Measurements from ENCODE around the gene NCOR2.

The NCOR2 gene

DNA sequence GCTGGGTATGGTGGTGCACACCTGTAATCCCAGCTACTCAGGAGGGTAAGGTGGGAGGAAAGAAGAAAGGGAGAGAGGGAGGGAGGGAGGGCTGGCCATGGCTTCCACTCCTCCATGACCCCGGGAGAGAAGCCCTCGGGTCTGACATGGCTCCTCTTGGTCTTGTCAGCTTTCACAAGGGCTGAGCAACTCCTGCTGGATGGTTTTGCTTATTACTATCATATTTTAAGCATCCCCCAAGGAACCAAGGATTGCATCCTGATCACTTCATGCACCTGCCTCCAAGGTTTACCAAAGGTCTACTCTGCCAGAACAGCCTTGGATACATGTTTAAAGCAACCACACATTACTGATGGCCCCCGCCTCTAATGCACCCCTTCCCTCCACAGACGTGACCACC lies 28.0 kb upstream of the NCOR2 start:
- H3K27me3 ChIP-seq: peaks cover 26% of the 10 kb centered on the region
- H3K4me1 ChIP-seq (ENCODE audit: control insufficient read depth in 1 of 2, insufficient read depth in 1 of 2, low read depth in 1 of 2, low read length in 1 of 2): peaks cover 0 to 5% of the 10 kb centered on the region in 2 experiments
- no peaks in the 10 kb centered on the region for H3K36me3 ChIP-seq
- TF ChIP-seq, protein P1, sequence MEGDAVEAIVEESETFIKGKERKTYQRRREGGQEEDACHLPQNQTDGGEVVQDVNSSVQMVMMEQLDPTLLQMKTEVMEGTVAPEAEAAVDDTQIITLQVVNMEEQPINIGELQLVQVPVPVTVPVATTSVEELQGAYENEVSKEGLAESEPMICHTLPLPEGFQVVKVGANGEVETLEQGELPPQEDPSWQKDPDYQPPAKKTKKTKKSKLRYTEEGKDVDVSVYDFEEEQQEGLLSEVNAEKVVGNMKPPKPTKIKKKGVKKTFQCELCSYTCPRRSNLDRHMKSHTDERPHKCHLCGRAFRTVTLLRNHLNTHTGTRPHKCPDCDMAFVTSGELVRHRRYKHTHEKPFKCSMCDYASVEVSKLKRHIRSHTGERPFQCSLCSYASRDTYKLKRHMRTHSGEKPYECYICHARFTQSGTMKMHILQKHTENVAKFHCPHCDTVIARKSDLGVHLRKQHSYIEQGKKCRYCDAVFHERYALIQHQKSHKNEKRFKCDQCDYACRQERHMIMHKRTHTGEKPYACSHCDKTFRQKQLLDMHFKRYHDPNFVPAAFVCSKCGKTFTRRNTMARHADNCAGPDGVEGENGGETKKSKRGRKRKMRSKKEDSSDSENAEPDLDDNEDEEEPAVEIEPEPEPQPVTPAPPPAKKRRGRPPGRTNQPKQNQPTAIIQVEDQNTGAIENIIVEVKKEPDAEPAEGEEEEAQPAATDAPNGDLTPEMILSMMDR (IDR thresholded peaks at IDR 0.05): no peak
- no peaks in the 10 kb centered on the region for H3K9me3 ChIP-seq
- no peak overlapping the region for H3K27ac ChIP-seq
- H3K4me3 ChIP-seq (ENCODE audit: low read depth in 1 of 2, low read length in 1 of 2): no peak overlapping the region

DNA sequence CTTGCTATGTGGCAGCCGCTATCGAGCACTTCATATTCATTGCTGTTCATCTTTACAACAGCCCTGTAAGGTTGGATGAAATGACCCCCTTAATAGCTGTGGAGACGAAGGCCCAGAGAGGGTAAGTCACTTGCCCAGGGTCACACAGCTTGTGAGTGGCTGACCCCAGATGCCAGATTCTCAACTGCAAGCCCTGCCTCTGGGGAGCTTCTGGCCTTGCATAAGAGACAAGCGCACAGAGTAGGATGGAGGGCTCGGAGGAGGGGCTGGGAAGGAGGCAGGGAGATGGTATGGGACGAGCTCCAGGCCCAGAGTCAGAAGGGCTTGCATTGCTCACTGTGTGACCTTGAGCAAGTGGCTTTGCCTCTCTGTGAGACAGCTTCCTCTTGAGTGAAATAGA lies 27.4 kb upstream of the NCOR2 start:
- Histone ChIP-seq H3K9me3 (no peaks in the 10 kb centered on the region), H3K4me3 (ENCODE audit: low read depth in 1 of 2, low read length in 1 of 2) (no peak overlapping the region), H3K4me1 (ENCODE audit: control insufficient read depth in 1 of 2, insufficient read depth in 1 of 2, low read depth in 1 of 2, low read length in 1 of 2) (peaks cover 0 to 5% of the 10 kb centered on the region in 2 experiments), H3K27ac (no peak overlapping the region), H3K27me3 (peaks cover 29% of the 10 kb centered on the region), H3K36me3 (no peaks in the 10 kb centered on the region)
- TF ChIP-seq, protein P1 (IDR thresholded peaks at IDR 0.05): no peak

DNA sequence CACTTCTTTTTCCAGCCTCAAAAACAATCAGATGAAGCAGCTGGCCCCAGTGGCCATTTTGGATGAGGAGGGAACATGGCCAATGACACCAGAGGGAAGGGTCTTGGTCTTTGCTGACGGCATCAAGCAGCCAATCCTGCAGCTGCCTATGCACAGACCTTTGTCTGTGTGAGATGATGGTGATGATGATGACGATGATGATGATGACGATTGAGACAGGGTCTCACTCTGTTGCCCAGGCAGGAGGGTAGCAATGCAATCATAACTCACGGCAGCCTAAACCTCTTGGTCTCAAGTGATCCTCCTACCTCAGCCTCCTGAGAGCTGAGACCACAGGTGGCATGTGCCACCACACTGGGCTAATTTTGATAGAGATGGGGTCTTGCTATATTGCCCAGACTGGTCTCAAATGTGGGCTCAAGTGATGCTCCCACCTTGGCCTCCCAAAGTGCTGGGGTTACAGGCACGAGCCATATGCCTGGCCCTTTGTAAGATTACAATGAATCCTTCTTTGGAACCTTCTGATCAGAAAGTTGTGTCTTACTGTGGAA lies 26.5 kb upstream of the NCOR2 start:
- Histone ChIP-seq H3K4me3 (ENCODE audit: low read depth in 1 of 2, low read length in 1 of 2) (no peak overlapping the region), H3K4me1 (ENCODE audit: control insufficient read depth in 1 of 2, insufficient read depth in 1 of 2, low read depth in 1 of 2, low read length in 1 of 2) (peaks cover 0 to 5% of the 10 kb centered on the region in 2 experiments), H3K27ac (no peak overlapping the region), H3K9me3 (no peaks in the 10 kb centered on the region), H3K36me3 (no peaks in the 10 kb centered on the region), H3K27me3 (peaks cover 38% of the 10 kb centered on the region)
- TF ChIP-seq, protein P1 (IDR thresholded peaks at IDR 0.05): no peak

DNA sequence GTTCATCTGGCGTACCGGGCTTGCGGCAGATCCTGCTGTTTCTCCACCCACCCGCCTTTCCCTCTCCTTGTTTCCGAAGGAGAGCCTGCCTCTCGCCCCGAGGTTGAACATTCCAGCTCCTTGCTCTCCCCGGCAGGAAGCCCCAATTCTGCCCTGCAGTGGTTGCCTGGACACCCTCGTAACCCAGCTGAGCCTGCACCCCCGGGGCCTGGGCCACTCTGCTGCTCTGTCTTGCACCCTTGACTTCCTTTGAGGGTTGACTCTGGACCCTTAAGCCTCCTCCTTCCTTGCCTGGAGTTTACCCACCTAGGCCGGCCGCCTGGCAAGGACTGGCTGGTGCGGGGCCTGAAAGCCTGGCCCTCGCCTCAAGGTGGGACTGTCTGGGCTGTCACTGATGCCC lies 25.8 kb upstream of the NCOR2 start:
- Histone ChIP-seq H3K4me3 (ENCODE audit: low read depth in 1 of 2, low read length in 1 of 2) (no peak overlapping the region), H3K4me1 (ENCODE audit: control insufficient read depth in 1 of 2, insufficient read depth in 1 of 2, low read depth in 1 of 2, low read length in 1 of 2) (peaks cover 0 to 5% of the 10 kb centered on the region in 2 experiments), H3K9me3 (no peaks in the 10 kb centered on the region), H3K36me3 (no peaks in the 10 kb centered on the region), H3K27ac (no peak overlapping the region), H3K27me3 (peaks cover 45% of the 10 kb centered on the region)
- TF ChIP-seq, protein P1 (IDR thresholded peaks at IDR 0.05): no peak

DNA sequence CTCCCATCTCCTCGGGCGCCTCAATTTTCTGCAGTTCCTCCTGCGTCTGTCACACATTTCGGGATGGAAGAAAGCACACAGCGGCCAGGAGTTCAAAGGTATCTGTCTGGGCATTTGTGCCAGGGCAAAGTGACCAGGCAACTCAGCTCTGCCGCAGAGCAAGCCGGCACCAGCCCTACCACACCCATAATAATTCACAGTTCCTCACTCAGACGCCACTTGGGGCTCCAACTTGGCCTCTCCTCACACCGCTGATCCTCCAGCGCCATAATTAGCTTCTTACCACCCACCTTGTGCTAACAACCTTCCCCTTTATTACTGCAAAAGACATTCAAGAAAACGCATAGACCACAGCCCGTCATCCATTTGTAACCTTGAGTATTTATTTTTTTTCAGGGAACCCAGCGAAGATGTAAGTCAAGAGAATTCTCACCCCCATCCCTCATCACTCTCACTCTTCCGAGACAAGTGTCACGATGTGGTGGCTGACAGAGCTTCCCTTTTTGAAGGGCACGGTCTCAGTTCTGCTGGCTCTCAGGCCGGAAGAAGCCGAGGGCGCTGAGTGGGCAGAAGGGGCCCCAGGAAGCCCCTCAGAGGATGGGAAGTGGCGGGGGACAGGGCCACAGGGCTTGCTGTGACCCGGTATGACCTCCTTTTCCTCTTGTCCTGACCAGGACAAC lies 25.2 kb upstream of the NCOR2 start:
- Histone ChIP-seq H3K27me3 (peaks cover 51% of the 10 kb centered on the region), H3K4me3 (ENCODE audit: low read depth in 1 of 2, low read length in 1 of 2) (no peak overlapping the region), H3K9me3 (no peaks in the 10 kb centered on the region), H3K4me1 (ENCODE audit: control insufficient read depth in 1 of 2, insufficient read depth in 1 of 2, low read depth in 1 of 2, low read length in 1 of 2) (peaks cover 0 to 5% of the 10 kb centered on the region in 2 experiments), H3K27ac (no peak overlapping the region), H3K36me3 (no peaks in the 10 kb centered on the region)
- TF ChIP-seq, protein P1 (IDR thresholded peaks at IDR 0.05): no peak

Measured in neutrophil (primary cell).